GM12878 (cell line): Measurements from ENCODE around the gene CABLES1.

Source experiments
- CHD4 ChIP-seq: fragments of 200-600 bp; sonication (generic); IDR thresholded peaks from 2 replicates; pipeline ENCODE4 v1.6.1; 2016; ENCODE audit warnings: mild to moderate bottlenecking
- ESRRA ChIP-seq: IDR thresholded peaks from 2 replicates; pipeline ENCODE4 v1.6.1; 2012; ENCODE audit warnings: mild to moderate bottlenecking, low read length, improper control_type of control experiment
- JUNB ChIP-seq: IDR thresholded peaks from 2 replicates; pipeline ENCODE4 v1.6.1; 2016; ENCODE audit warnings: antibody characterized with exemption, mild to moderate bottlenecking
- NFYB ChIP-seq: IDR thresholded peaks from 2 replicates; pipeline ENCODE4 v1.6.1; 2011; ENCODE audit warnings: low read depth, mild to moderate bottlenecking, low read length, improper control_type of control experiment, moderate library complexity; ENCODE audit not compliant: insufficient read depth
- POLR2AphosphoS5 ChIP-seq: IDR thresholded peaks from 2 replicates; pipeline ENCODE4 v1.6.1; 2011; ENCODE audit warnings: mild to moderate bottlenecking, low read length, inconsistent platforms
- SIX5 ChIP-seq: IDR thresholded peaks from 2 replicates; pipeline ENCODE4 v1.6.1; 2011; ENCODE audit warnings: mild to moderate bottlenecking, low read depth, low read length, moderate library complexity; ENCODE audit not compliant: severe bottlenecking
- SREBF2 ChIP-seq: IDR thresholded peaks from 2 replicates; pipeline ENCODE4 v1.6.1; 2012; ENCODE audit warnings: mild to moderate bottlenecking, low read length
- STAT1 ChIP-seq: fragments of 450-650 bp; conservative IDR thresholded peaks from 2 replicates; pipeline ENCODE4 v1.6.1; 2014; ENCODE audit warnings: antibody characterized with exemption, mild to moderate bottlenecking
- STAT3 ChIP-seq: IDR thresholded peaks from 2 replicates; pipeline ENCODE4 v1.6.1; 2011; ENCODE audit warnings: low read depth, low read length, improper control_type of control experiment
- TBL1XR1 ChIP-seq: IDR thresholded peaks from 2 replicates; pipeline ENCODE4 v1.6.1; 2012; ENCODE audit warnings: low read depth, low read length, improper control_type of control experiment
- TCF12 ChIP-seq: IDR thresholded peaks from 2 replicates; pipeline ENCODE4 v1.6.1; 2011; ENCODE audit warnings: low read depth, mild to moderate bottlenecking, low read length
- TF ChIP-seq, protein P1 (sequence below), 3 experiments: IDR thresholded peaks in 2 of 3; conservative IDR thresholded peaks in 1 of 3; 2 replicates each; pipeline ENCODE4 v1.5.1; 2011; ENCODE audit warnings: low read depth in 3 of 3, low read length in 3 of 3, mild to moderate bottlenecking in 3 of 3, control low read depth in 2 of 3, moderate library complexity in 2 of 3, inconsistent platforms in 1 of 3, mixed read lengths in 1 of 3; ENCODE audit not compliant: control insufficient read depth in 2 of 3, insufficient read depth in 1 of 3; ENCODE audit errors: extremely low read depth in 1 of 3

- TF ChIP-seq, protein P1, sequence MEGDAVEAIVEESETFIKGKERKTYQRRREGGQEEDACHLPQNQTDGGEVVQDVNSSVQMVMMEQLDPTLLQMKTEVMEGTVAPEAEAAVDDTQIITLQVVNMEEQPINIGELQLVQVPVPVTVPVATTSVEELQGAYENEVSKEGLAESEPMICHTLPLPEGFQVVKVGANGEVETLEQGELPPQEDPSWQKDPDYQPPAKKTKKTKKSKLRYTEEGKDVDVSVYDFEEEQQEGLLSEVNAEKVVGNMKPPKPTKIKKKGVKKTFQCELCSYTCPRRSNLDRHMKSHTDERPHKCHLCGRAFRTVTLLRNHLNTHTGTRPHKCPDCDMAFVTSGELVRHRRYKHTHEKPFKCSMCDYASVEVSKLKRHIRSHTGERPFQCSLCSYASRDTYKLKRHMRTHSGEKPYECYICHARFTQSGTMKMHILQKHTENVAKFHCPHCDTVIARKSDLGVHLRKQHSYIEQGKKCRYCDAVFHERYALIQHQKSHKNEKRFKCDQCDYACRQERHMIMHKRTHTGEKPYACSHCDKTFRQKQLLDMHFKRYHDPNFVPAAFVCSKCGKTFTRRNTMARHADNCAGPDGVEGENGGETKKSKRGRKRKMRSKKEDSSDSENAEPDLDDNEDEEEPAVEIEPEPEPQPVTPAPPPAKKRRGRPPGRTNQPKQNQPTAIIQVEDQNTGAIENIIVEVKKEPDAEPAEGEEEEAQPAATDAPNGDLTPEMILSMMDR (IDR thresholded peaks at IDR 0.05 in 2 of 3, conservative IDR thresholded peaks at IDR 0.05 in 1 of 3; ENCODE audit: control insufficient read depth in 2 of 3, extremely low read depth in 1 of 3, insufficient read depth in 1 of 3, low read depth in 3 of 3, low read length in 3 of 3), result no peak
- TF ChIP-seq POLR2AphosphoS5 (no peak), STAT3 (no peak), SIX5 (no peak), CHD4 (no peak), NFYB (no peak), TBL1XR1 (no peak), STAT1 (no peak), TCF12 (no peak), ESRRA (no peak), JUNB (no peak), SREBF2 (no peak)
Measured at GRCh38 chr18:23302851-23303527, 167.7 kb downstream of the CABLES1 start.
